Stimulated activated CD8-positive, alpha-beta memory T cell treated with anti-CD3 and anti-CD28 coated beads, Interleukin-12 subunit alpha, Interleukin-12 subunit beta, amount 100 ng/mL, for 1 hour (primary cell): ENCODE results near the gene FAF2.
"Not testable (repeated sequence)": the region's sequence is repeated elsewhere in the genome, so short reads cannot be mapped to it uniquely, and the experiment has no call there.

ENCODE experiments used
- DNase-seq: peaks from one replicate; pipeline ENCODE4 v3.0.0-alpha.2; 2020; ENCODE audit warnings: low read depth

Gene FAF2

GRCh38 chr5:176454724-176455394 is 6.7 kb downstream of the FAF2 start:
- DNase-seq, result no peak

- no peak for DNase-seq
Observed at GRCh38 chr5:176458904-176459561, 10.8 kb downstream of the FAF2 start.

GRCh38 chr5:176461349-176461748 is 13.2 kb downstream of the FAF2 start:
- DNase-seq, result no peak

- no peak for DNase-seq
Observed at GRCh38 chr5:176463113-176463764, 15.1 kb downstream of the FAF2 start.

- DNase-seq, result no peak
Observed at GRCh38 chr5:176466245-176466871, 18.2 kb downstream of the FAF2 start.

- no peak for DNase-seq
Observed at GRCh38 chr5:176469296-176469695, 21.1 kb downstream of the FAF2 start.

- DNase-seq, result no peak
Observed at GRCh38 chr5:176470539-176470938, 22.4 kb downstream of the FAF2 start.

- no peak for DNase-seq
Observed at GRCh38 chr5:176471098-176471497, 22.9 kb downstream of the FAF2 start.

GRCh38 chr5:176473335-176474006 is 25.3 kb downstream of the FAF2 start:
- no peak for DNase-seq

GRCh38 chr5:176474476-176474875 is 26.3 kb downstream of the FAF2 start:
- DNase-seq, result no peak

GRCh38 chr5:176481711-176482110 is 33.5 kb downstream of the FAF2 start:
- no peak for DNase-seq

- DNase-seq, result no peak
Observed at GRCh38 chr5:176485176-176485575, 37.0 kb downstream of the FAF2 start.

GRCh38 chr5:176486189-176486757 is 38.1 kb downstream of the FAF2 start:
- no peak for DNase-seq

- not testable (repeated sequence) for DNase-seq
Observed at GRCh38 chr5:176487160-176487559, 39.0 kb downstream of the FAF2 start.

GRCh38 chr5:176489077-176489476 is 40.9 kb downstream of the FAF2 start:
- DNase-seq, result no peak

GRCh38 chr5:176490301-176490700 is 42.1 kb downstream of the FAF2 start:
- DNase-seq, result no peak

- DNase-seq, result no peak
Observed at GRCh38 chr5:176491101-176491502, 42.9 kb downstream of the FAF2 start.

GRCh38 chr5:176491901-176492300 is 43.7 kb downstream of the FAF2 start:
- no peak for DNase-seq

- DNase-seq, result no peak
Observed at GRCh38 chr5:176492431-176492830, 44.2 kb downstream of the FAF2 start.

- DNase-seq, result no peak
Observed at GRCh38 chr5:176497852-176498251, 49.7 kb downstream of the FAF2 start.

- DNase-seq, result no peak
Observed at GRCh38 chr5:176499273-176499672, 51.1 kb downstream of the FAF2 start.

- DNase-seq, result no peak
Observed at GRCh38 chr5:176500511-176500910, 52.3 kb downstream of the FAF2 start.
